NCI-H82 treated with DMSO at 0.1 percent for 48 hours (cell line): ENCODE measurements around the gene ZNF581.

Experiments
- DNase-seq: peaks from one replicate; lab custom pipeline; 2025; ENCODE audit not compliant: unreplicated experiment; lab: John Stamatoyannopoulos, UW

ZNF581 gene

GRCh38 chr19:55611300-55611982, 32.0 kb upstream of the ZNF581 start:
- DNase-seq: no peak

GRCh38 chr19:55611983-55612645, 31.3 kb upstream of the ZNF581 start:
- no peak for DNase-seq

DNA sequence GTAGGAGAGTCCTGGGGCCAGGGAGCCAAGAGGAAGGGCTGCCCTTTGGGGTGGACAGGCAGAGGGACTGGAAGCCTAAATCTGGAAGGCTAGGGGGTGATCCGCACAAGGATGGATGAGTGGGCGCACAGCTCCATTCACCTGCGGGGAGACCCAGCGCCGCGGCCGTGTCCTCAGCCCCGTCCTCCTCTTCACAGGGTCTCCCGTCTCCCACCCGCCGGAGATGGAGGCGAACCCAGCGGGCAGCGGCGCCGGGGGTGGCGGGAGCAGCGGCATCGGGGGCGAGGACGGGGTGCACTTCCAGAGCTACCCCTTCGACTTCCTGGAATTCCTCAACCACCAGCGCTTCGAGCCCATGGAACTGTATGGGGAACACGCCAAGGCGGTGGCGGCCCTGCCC, 30.1 kb upstream of the ZNF581 start:
- DNase-seq: no peak

DNA sequence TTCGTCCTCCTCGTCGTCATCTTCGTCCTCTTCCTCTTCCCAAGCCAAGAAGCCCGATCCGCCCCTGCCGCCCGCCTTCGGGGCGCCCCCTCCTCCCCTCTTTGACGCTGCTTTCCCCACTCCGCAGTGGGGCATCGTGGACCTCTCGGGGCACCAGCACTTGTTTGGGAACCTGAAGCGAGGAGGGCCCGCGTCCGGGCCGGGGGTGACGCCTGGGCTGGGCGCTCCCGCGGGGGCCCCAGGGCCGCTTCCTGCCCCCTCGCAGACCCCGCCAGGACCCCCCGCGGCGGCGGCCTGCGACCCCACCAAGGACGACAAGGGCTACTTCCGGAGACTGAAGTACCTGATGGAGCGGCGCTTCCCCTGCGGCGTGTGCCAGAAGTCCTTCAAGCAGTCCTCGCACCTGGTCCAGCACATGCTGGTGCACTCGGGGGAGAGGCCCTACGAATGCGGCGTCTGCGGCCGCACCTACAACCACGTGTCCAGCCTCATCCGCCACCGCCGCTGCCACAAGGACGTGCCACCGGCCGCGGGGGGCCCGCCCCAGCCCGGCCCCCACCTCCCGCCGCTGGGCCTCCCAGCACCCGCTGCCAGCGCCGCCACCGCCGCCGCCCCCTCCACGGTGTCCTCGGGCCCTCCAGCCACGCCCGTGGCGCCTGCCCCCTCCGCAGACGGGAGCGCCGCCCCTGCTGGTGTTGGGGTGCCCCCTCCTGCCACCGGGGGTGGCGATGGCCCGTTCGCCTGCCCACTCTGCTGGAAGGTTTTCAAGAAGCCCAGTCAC, 29.3 kb upstream of the ZNF581 start:
- no peak for DNase-seq

DNA sequence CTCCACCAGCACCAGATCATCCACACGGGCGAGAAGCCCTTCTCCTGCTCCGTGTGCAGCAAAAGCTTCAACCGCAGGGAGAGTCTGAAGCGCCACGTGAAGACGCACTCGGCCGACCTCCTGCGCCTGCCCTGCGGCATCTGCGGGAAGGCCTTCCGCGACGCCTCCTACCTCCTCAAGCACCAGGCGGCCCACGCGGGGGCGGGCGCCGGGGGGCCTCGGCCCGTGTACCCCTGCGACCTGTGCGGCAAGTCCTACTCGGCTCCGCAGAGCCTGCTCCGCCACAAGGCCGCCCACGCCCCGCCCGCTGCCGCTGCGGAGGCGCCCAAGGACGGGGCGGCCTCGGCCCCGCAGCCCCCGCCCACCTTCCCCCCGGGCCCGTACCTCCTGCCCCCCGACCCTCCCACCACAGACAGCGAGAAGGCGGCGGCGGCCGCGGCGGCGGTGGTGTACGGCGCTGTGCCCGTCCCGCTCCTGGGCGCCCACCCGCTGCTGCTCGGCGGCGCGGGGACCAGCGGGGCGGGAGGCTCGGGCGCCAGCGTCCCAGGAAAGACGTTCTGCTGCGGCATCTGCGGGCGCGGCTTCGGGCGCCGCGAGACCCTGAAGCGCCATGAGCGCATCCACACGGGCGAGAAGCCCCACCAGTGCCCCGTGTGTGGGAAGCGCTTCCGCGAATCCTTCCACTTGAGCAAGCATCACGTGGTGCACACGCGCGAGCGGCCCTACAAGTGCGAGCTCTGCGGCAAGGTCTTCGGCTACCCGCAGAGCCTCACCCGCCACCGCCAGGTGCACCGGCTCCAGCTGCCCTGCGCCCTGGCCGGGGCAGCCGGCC, 28.5 kb upstream of the ZNF581 start:
- no peak for DNase-seq

DNA sequence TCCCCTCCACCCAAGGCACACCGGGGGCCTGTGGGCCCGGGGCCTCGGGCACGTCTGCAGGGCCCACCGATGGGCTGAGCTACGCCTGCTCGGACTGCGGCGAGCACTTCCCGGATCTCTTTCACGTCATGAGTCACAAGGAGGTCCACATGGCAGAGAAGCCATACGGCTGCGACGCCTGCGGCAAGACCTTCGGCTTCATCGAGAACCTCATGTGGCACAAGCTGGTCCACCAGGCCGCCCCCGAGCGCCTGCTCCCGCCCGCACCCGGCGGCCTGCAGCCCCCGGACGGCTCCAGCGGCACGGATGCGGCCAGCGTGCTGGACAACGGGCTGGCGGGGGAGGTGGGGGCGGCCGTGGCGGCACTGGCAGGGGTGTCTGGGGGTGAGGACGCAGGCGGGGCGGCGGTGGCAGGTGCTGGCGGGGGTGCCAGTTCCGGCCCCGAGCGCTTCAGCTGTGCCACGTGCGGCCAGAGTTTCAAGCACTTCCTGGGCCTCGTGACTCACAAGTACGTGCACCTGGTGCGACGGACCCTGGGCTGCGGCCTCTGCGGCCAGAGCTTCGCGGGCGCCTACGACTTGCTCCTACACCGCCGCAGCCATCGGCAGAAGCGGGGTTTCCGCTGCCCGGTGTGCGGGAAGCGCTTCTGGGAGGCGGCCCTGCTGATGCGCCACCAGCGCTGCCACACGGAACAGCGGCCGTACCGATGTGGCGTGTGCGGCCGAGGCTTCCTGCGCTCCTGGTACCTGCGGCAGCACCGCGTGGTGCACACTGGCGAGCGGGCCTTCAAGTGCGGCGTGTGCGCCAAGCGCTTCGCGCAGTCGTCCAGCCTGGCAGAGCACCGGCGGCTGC, 27.7 kb upstream of the ZNF581 start:
- DNase-seq: no peak

GRCh38 chr19:55616395-55616875, 27.0 kb upstream of the ZNF581 start:
- DNase-seq: no peak

GRCh38 chr19:55617426-55617825, 26.0 kb upstream of the ZNF581 start:
- DNase-seq: no peak

GRCh38 chr19:55618426-55618825, 25.0 kb upstream of the ZNF581 start:
- no peak for DNase-seq

DNA sequence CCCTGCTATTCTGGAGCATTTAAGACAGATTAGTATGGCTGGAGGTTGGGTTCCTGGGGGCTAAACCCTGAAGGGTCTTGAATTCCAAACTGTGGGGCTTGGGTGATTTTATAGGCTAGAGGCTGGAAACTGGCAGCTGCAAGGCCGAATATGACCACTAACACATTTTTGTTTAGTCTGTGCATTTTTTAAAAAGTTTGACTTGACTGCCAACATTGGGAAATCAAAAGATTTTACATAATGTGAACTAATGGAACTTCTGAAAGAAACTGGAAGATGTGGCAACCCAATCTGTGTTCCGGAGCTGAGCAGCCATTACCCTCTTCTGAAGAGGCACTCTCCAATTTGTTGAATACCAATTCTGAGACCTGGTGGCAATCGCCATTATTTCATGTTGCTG, 24.2 kb upstream of the ZNF581 start:
- DNase-seq: no peak

DNA sequence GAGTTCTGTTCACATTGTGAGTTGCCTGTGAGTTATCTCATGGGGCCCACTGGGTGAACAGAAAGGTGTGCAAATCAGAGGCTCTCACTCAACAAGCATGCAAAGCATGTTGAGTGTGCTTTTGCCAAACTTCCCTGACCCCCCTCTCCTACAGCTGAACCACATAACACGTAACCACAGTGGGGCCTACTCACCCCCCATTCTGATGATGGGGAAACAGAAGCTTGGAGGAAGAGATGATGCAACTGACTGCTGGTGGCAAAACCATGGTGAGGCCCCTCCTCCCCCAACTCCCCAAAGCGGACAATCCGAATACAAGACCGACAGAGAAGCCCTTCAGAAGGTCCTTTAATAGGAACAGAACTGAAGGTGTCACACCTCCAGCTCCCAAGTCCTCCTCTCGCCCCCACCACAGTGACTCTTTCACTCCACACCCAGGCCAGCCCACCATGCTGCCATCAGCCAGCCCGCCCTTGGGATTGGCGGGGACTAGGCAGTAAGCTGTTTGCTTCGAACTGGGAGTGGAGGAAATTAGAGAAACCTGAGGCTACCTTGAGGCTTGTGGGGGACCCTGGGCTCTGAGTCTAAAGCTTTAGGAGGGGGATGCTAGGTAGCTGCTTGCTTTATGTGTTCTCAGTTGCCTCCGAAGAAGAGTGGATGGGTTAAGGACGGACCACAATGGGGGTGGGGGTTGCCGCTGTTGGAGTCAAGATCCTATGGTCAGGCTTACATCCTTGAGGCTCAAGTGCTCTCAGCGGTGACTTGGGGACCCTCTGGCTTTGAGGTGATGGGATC, 22.8 kb upstream of the ZNF581 start:
- no peak for DNase-seq

DNA sequence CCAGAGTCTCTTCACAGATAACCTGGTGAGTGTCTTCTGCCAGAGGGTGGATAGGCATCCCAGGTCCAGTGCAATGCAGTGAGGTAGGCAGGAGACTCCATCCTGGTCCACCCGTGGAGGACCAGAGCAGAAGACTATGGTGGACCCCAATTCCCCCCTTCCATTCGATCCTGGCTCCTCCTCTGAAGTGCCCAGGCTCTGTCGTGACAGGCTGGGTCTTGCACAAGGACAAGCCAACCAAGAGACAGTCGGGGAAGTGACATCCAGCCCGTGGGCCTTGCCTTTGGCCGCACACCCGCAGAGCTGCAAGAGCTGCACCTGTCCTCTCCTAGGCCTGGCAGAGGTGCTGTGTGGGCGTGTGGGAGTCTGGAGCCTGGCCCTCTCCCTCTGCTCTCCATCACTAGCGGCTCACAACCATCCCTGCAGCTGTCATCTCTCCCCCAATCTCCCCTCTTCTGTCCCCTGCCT, 22.2 kb upstream of the ZNF581 start:
- DNase-seq: no peak

DNA sequence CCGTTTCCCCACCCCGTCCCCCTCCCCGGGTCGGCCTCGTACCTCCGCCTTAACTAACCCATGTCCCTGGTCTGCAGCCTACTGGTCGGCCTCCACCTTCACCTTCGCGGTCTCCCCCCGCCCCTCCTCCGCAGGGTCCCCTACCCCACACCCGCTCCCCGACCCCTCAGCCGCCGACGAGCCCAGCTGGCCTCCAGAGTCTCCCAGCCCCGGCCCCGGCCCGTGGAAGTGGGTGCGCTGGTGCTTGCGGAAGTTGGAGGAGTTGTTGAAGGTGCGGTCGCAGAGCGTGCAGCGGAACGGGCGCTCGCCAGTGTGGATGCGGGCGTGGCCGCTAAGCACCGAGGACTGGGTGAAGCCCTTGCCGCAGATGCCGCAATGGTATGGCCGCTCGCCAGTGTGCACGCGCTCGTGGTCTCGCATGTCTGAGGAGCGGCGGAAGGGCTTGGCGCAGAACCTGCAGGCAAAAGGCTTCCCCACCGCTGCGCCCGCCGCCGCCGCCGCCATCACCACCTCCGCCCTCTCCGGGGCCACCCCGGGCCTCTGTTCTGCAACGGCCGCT, 21.7 kb upstream of the ZNF581 start:
- DNase-seq: no peak

- DNase-seq: no peak
These were observed 21.0 kb upstream of the ZNF581 start for GRCh38 chr19:55622242-55622969.

DNA sequence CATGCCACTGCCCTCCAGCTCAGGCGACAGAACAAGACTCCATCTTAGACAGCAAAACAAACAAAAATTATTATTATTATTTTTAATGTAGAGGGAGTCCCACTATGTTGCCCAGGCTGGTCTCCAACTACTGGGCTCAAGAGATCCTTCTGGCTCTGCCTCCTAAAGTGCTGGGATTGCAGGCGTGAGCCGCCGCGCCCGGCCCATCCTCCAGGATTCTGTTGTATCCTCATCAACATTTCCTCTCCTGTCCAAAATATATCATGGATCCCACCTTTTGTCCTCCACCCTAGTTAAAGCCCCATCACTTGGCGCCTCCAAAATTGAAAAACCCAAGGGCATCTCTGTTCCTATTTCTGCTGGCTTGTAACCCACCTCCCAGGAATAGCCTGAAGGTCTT, 20.3 kb upstream of the ZNF581 start:
- DNase-seq: no peak

DNA sequence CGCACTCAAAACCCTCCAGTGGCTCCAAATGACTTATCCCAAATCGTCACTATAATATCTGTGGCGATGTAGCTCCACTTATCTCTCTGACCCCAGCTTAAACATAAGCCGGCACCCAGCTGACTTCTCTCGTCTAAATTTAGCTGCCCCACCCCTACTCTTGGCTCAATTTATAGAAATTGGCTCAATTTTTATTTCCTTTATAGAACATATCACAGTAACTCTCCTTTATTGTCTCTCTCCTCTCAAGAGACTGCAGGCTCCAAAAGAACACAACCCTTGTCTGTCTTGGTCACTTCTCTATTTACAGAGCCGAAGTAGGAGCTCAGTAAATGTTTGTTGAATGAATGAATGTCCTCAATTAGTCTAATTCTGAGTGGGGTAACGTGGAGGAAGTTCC, 19.9 kb upstream of the ZNF581 start:
- DNase-seq: no peak

DNA sequence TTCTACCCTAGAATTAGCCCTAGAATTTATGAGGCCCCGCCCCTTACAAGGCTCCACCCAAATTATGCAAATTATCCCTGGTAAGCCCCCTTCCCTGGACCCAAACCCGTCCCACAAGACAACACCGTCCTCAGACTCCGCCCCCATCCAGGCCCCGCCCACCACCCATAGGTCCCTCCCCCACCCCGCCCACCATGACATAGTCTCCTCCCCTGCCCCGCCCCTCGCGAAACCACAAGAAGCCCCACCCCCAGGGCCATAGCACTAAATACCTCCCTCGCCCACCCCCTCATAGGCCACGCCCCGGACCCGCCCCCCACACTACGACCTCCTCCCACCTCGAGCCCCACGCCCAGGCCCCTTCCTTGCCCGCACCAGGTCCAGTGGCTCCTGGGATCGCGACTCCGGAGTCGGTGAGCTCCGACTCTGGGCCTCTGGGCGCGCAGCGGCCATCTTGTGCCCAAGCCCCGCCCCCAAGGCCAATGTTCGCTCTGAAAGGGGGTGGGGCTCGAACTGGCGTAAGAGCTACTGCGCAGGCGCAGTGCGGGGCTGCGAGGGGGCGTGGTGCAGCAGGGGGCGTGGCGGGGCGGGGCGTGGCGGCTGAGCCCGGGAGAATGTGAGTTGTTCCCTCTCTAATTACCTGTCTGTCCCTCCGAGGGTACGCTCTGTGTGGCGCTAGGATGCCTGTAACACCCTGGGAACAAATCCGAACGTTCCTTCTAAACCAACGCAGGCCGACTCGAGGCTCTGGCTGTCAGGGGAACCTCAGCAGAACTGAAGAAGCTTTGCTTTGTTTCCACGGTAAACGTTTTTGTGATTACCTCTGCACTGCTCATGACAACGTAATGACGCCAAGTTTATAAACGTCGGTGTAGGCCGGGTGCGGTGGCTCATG, 19.1 kb upstream of the ZNF581 start, which contains the start of gene ZNF784:
Gene ZNF784 (minus strand): TSS at position 458 of the 895 bp plus-strand sequence. CDS start 5 bp downstream, at position 453.
- peak; percentile 90 for DNase-seq
